Lower leg skin (tissue), 4 donors: ENCODE results near the gene CCNK. TPM values are rescaled to one million over a fixed set of nuclear protein-coding genes. Genes with fewer than 3 reads are reported as not detected.

Experiments used
- DNase-seq, 2 donors: peaks; one replicate each; pipeline ENCODE4 v3.0.0-alpha.2; 2019; ENCODE audit warnings: low spot score in 2 of 2
- H3K4me3 ChIP-seq: fragments of 200-600 bp; sonication (generic); 2 replicates; pipeline ENCODE4 v1.5.1; 2017; ENCODE audit warnings: mild to moderate bottlenecking, low read depth; ENCODE audit not compliant: poor library complexity, severe bottlenecking
- POLR2A ChIP-seq, 2 donors: fragments of 450-650 bp; IDR thresholded peaks; one replicate each; pipeline ENCODE4 v1.6.1; 2016 to 2017; ENCODE audit warnings: antibody characterized with exemption in 2 of 2, mild to moderate bottlenecking in 1 of 2, moderate library complexity in 1 of 2
- WGBS, 2 donors: methylation state at CpG; one replicate each; pipeline ENCODE4 v1.1.5; 2018; 5-methylcytosine and 5-hydroxymethylcytosine counted together
- intact Hi-C: fragments of 100-400 bp; cut with DNase I; formaldehyde crosslinking; loops from one replicate; pipeline ENCODE4 v1.15.0; 2023; ENCODE audit warnings: low total_unique reads
- total RNA-seq, 4 donors: library from RNA; depleted of rRNA; stranded (reverse); fragments of >200 nt; gene quantifications; one replicate each; pipeline ENCODE4 v1.1.0, GENCODE V29; 2016
- TF ChIP-seq, protein P1 (sequence below), 3 donors: fragments of 450-650 bp; IDR thresholded peaks; one replicate each; pipeline ENCODE4 v1.5.1; 2016; ENCODE audit warnings: antibody characterized with exemption in 3 of 3, mild to moderate bottlenecking in 3 of 3, moderate library complexity in 2 of 3

CCNK gene
- total RNA-seq, 4 donors from 2014 or later: 15.0 to 29.4 (median 25.3) TPM

DNA sequence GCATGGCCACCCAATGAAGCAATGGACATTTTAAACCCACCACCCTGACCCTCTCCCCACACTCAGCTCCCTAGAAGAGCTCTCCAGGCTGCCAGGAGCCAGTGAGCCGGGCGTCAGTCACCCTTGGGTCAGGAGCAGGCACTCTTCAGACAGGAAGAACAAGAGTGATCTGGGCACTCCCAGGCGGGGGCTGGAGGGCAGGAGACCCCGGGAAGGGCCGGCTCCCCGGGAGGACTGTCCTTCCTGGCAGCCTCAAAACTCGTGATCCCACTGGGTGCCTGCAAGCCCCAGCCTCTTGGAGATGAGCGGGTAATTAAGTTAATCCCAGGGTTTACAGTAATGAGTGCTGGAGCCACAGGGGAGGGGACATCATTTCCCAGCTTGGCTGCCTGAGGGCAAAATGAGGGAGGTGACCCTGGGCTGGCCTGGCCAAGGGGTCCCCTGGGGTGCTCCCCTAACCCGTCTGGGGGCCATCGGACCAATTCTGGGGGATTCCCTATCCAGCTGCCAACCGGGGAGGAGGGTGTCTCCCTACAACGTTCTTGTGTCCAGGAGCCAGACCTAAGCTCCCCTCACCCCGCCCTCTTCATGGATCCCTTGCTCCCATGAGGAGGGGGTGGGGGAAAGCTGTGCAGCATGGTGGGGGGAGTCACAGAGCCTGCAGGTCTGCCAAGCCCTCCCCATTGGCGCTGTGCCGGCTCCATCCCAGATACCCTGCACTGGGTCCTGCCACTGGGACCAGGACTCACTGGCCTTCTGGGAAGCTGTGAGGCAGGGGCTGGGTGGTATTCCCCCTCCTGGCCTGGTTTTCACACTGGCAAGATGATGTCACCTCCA, 59.2 kb downstream of the CCNK start:
- H3K4me3 ChIP-seq: no peak overlapping the region
- WGBS, 2 donors: 59 to 65% methylated on average over 15 of the region's 15 CpGs
- intact Hi-C loops: no loop called here
- no peak for TF ChIP-seq POLR2A (IDR thresholded peaks at IDR 0.05)
- TF ChIP-seq, protein P1, sequence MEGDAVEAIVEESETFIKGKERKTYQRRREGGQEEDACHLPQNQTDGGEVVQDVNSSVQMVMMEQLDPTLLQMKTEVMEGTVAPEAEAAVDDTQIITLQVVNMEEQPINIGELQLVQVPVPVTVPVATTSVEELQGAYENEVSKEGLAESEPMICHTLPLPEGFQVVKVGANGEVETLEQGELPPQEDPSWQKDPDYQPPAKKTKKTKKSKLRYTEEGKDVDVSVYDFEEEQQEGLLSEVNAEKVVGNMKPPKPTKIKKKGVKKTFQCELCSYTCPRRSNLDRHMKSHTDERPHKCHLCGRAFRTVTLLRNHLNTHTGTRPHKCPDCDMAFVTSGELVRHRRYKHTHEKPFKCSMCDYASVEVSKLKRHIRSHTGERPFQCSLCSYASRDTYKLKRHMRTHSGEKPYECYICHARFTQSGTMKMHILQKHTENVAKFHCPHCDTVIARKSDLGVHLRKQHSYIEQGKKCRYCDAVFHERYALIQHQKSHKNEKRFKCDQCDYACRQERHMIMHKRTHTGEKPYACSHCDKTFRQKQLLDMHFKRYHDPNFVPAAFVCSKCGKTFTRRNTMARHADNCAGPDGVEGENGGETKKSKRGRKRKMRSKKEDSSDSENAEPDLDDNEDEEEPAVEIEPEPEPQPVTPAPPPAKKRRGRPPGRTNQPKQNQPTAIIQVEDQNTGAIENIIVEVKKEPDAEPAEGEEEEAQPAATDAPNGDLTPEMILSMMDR (IDR thresholded peaks at IDR 0.05): no peak
- DNase-seq: no peak

DNA sequence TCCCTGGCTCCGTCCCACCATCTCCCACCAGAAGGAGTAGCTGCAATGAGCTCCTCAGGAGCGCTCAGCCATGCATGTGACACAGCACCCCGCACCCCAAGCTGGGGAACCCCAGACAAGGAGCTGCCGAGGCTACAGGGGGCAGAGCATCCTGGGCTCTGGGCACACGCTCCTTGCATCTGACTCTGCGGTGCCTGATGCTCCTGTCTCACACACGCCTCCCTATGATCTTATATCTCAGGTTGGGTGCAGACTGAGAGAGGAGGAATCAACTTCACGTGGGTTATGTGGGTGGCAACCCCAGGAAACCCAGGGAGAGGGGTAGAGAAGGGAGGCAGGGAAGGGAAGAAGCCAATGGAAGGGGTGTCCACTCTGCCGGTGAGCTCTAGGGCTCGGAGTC, 60.0 kb downstream of the CCNK start:
- 82 to 83% methylated on average over 10 of the region's 10 CpGs for WGBS, 2 donors
- no peak for DNase-seq
- TF ChIP-seq, protein P1 (IDR thresholded peaks at IDR 0.05): no peak
- TF ChIP-seq POLR2A (IDR thresholded peaks at IDR 0.05): no peak
- no peak overlapping the region for H3K4me3 ChIP-seq
- intact Hi-C loops: no loop called here

DNA sequence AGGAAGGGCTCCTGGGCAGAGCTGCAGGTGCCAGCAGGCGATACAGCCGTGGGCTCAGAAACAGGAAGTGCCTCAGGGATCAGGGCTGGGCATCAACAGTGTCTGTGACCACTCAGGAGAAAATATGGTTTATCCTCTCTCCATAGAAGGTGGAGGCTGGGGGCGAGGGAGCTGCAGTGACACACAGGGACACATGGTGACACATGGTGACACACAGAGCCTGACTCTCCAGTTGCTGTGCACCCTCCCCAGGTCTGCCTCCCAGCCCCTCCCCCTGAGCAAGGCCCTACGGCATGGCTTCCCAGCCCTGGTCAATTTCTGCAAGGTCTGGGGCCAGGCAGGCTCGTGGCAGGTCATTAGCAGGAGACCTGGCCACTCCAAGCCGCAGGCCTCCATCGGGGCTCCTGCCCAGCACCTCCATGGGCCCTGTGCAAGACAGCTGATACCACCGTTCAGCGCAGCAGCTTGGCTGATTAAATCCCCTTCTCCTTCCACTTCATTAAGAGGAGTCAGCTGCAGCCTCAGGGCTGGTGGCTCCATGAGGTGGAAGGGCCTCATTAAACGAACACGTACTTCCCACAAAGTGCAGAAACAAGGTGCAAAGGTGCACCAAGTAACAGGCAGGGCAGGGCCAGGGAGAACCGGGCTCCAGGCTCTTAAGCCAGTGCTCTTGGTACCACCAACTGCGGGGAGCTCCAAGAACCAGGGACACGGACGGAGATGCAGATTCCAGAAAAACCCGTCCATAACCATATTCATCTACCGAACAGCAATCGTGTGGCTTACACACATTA, 60.7 kb downstream of the CCNK start:
- no peak overlapping the region for H3K4me3 ChIP-seq
- no peak for TF ChIP-seq POLR2A (IDR thresholded peaks at IDR 0.05)
- TF ChIP-seq, protein P1 (IDR thresholded peaks at IDR 0.05): no peak
- intact Hi-C loops: no loop called here
- WGBS, 2 donors: 80 to 81% methylated on average over 16 to 18 of the region's 18 CpGs
- DNase-seq: no peak

DNA sequence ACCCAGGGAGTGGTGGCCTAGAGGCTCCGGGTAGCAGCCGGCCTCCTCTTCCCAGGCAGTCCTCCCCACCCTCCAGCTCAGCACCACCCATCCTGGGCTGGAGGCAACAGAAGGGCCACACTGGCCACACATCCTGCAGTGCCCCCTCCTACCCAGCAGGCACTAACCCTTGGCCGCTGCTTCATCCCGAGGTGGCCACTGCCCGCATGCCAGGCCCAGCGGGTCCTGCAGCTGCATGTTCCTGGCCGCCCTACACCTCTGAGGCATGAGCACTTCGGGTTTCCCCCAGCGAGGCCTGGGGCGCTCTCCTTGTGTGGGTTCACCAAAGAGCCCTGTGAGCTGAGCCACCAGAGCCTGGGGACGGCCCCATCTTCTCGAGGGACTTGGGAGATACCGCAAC, 61.4 kb downstream of the CCNK start:
- no peak for DNase-seq
- no peak overlapping the region for H3K4me3 ChIP-seq
- TF ChIP-seq POLR2A (IDR thresholded peaks at IDR 0.05): no peak
- TF ChIP-seq, protein P1 (IDR thresholded peaks at IDR 0.05): no peak
- 81 to 84% methylated on average over 8 to 13 of the region's 13 CpGs for WGBS, 2 donors
- intact Hi-C loops: no loop called here

DNA sequence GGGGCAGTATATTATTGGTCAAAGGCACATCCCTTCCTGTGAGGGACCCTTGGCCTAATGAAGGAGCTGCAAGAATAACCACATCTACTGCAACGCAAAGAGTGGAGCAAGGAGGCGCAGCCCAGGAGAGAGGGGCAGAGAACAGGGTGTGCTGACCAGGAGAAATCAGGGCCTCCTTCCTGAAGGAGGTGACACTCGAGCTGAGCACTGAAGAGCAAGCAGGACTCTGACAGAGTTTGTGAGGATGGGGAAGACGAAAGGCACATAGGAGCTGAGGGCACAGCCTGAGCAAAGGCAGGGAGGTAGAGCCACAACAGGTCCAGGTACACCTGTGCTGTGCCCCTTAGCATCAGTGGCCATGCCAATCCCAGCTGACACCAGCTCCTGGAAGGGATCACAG, 62.2 kb downstream of the CCNK start:
- 91 to 96% methylated on average over 4 of the region's 4 CpGs for WGBS, 2 donors
- no peak overlapping the region for H3K4me3 ChIP-seq
- DNase-seq: no peak
- TF ChIP-seq, protein P1 (IDR thresholded peaks at IDR 0.05): no peak
- no peak for TF ChIP-seq POLR2A (IDR thresholded peaks at IDR 0.05)
- intact Hi-C loops: no loop called here
